Caco-2 (cell line): ENCODE results near the gene TFB2M. TPM values are rescaled to one million over a fixed set of nuclear protein-coding genes. Genes with fewer than 3 reads are reported as not detected.

Experiments
- BruUV-seq: library from RNA; stranded (reverse); fragments of 400-500 nt; replicated peaks from 2 replicates; lab custom pipeline; 2021; lab: Mats Ljungman, UMichigan
- CTCF ChIA-PET: fragments of 300-600 bp; sonication (Branson Sonifier 250); formaldehyde crosslinking; loops from one replicate; lab custom pipeline; 2022; ENCODE audit warnings: antibody characterized with exemption; lab: Charles Lee
- POLR2A ChIA-PET: fragments of 300-600 bp; sonication (Branson Sonifier 250); formaldehyde crosslinking; loops from one replicate; lab custom pipeline; 2022; ENCODE audit warnings: antibody characterized with exemption; lab: Charles Lee
- DNase-seq, 2 experiments: peaks; one replicate each; pipeline versions ENCODE4 v3.0.0 to v3.0.0-alpha.2; 2020 to 2022
- H3K27me3 ChIP-seq: replicated peaks from 2 replicates; pipeline ENCODE4 v1.6.0; 2011; ENCODE audit warnings: low read length; ENCODE audit not compliant: control insufficient read depth, insufficient read depth
- H3K36me3 ChIP-seq: 2 replicates; pipeline ENCODE4 v1.5.1; 2011; ENCODE audit warnings: low read length; ENCODE audit not compliant: control insufficient read depth, insufficient read depth
- H3K4me1 ChIP-seq: fragments of 250-450 bp; sonication (Bioruptor Pico); 2 replicates; pipeline ENCODE4 v1.5.1; 2020; ENCODE audit warnings: mild to moderate bottlenecking
- H3K4me3 ChIP-seq: 2 replicates; pipeline ENCODE4 v1.5.1; 2011; ENCODE audit warnings: low read depth, mild to moderate bottlenecking, control low read depth, low read length
- H3K9me3 ChIP-seq: fragments of 250-450 bp; sonication (Bioruptor Pico); 2 replicates; pipeline ENCODE4 v1.5.1; 2020; ENCODE audit warnings: mild to moderate bottlenecking, moderate library complexity
- H3K27ac Mint-ChIP-seq: one replicate; pipeline ENCODE4 v1.8.0; 2022; ENCODE audit warnings: mixed read lengths; ENCODE audit not compliant: unreplicated experiment
- H3K27me3 Mint-ChIP-seq: one replicate; pipeline ENCODE4 v1.8.0; 2022; ENCODE audit warnings: mixed read lengths; ENCODE audit not compliant: insufficient read depth, unreplicated experiment
- H3K36me3 Mint-ChIP-seq: one replicate; pipeline ENCODE4 v1.8.0; 2022; ENCODE audit warnings: mild to moderate bottlenecking, mixed read lengths; ENCODE audit not compliant: insufficient read depth, unreplicated experiment
- H3K4me1 Mint-ChIP-seq: one replicate; pipeline ENCODE4 v1.8.0; 2022; ENCODE audit warnings: low read depth, mixed read lengths; ENCODE audit not compliant: unreplicated experiment
- H3K4me3 Mint-ChIP-seq: one replicate; pipeline ENCODE4 v1.8.0; 2022; ENCODE audit warnings: mild to moderate bottlenecking, moderate library complexity, mixed read lengths; ENCODE audit not compliant: unreplicated experiment
- H3K9me3 Mint-ChIP-seq: one replicate; pipeline ENCODE4 v1.8.0; 2022; ENCODE audit warnings: mixed read lengths; ENCODE audit not compliant: unreplicated experiment
- CTCF ChIP-seq, 2 experiments: fragments of 200-600 bp in 1 of 2; IDR thresholded peaks; 1 replicate in 1 of 2; 2 replicates in 1 of 2; pipeline versions ENCODE4 v1.5.1 to v1.8.0; 2011 to 2022; ENCODE audit warnings: antibody characterized with exemption in 1 of 2, control low read depth in 1 of 2, inconsistent platforms in 1 of 2, low read depth in 1 of 2, low read length in 1 of 2, mild to moderate bottlenecking in 1 of 2, moderate library complexity in 1 of 2; ENCODE audit not compliant: insufficient read depth in 1 of 2, severe bottlenecking in 1 of 2, unreplicated experiment in 1 of 2
- intact Hi-C: fragments of 100-400 bp; cut with micrococcal nuclease; formaldehyde crosslinking; loops from one replicate; pipeline ENCODE4 v1.10.0; 2022; ENCODE audit not compliant: unreplicated experiment
- total RNA-seq: library from RNA; stranded (reverse); gene quantifications from 2 replicates; pipeline ENCODE4 v1.2.3, GENCODE V29; 2022

The TFB2M gene
- total RNA-seq, 1 experiment from 2014 or later, result 23.9 TPM

- H3K36me3 ChIP-seq, result no peaks in the 10 kb centered on the region
- no TSS peak for BruUV-seq
These were observed 50.6 kb downstream of the TFB2M start for GRCh38 chr1:246515390-246516005.

GRCh38 chr1:246513619-246514343 lies 52.3 kb downstream of the TFB2M start:
- ChIA-PET CTCF (no interaction called here), POLR2A (no interaction called here)
- Histone ChIP-seq H3K9me3 (peaks cover 18% of the 10 kb centered on the region), H3K4me3 (no peak overlapping the region), H3K27me3 (no peaks in the 10 kb centered on the region), H3K4me1 (no peaks in the 10 kb centered on the region), H3K36me3 (no peaks in the 10 kb centered on the region)
- Mint-ChIP-seq H3K36me3 (no peaks in the 10 kb centered on the region), H3K27ac (no peak overlapping the region), H3K9me3 (no peaks in the 10 kb centered on the region), H3K27me3 (no peaks in the 10 kb centered on the region), H3K4me1 (no peaks in the 10 kb centered on the region), H3K4me3 (no peak overlapping the region)
- intact Hi-C loops, result no loop called here
- TF ChIP-seq CTCF (IDR thresholded peaks at IDR 0.05; ENCODE audit: insufficient read depth in 1 of 2, low read depth in 1 of 2, low read length in 1 of 2, severe bottlenecking in 1 of 2, unreplicated experiment in 1 of 2), result no peak
- BruUV-seq, result no TSS peak
- no peak for DNase-seq

More at GRCh38 chr1:246515390-246516005, 50.6 kb downstream of the TFB2M start:
- Mint-ChIP-seq H3K9me3 (no peaks in the 10 kb centered on the region), H3K36me3 (no peaks in the 10 kb centered on the region), H3K27ac (no peak overlapping the region), H3K4me1 (no peaks in the 10 kb centered on the region), H3K4me3 (no peak overlapping the region), H3K27me3 (no peaks in the 10 kb centered on the region)
- Histone ChIP-seq H3K9me3 (peaks cover 18% of the 10 kb centered on the region), H3K4me1 (no peaks in the 10 kb centered on the region), H3K4me3 (no peak overlapping the region), H3K27me3 (no peaks in the 10 kb centered on the region)
- CTCF ChIA-PET, result no interaction called here
- DNase-seq, result no peak
- TF ChIP-seq CTCF (IDR thresholded peaks at IDR 0.05; ENCODE audit: insufficient read depth in 1 of 2, low read depth in 1 of 2, low read length in 1 of 2, severe bottlenecking in 1 of 2, unreplicated experiment in 1 of 2), result no peak
- intact Hi-C loops, result no loop called here
- POLR2A ChIA-PET, result no interaction called here

- no peaks in the 10 kb centered on the region; the same call in 1 of the 2 replicates for H3K4me1 ChIP-seq
- Mint-ChIP-seq H3K4me1 (no peaks in the 10 kb centered on the region), H3K27me3 (no peaks in the 10 kb centered on the region), H3K27ac (no peak overlapping the region), H3K4me3 (no peak overlapping the region), H3K9me3 (no peaks in the 10 kb centered on the region), H3K36me3 (no peaks in the 10 kb centered on the region)
- intact Hi-C loops, result no loop called here
- DNase-seq, result no peak
- BruUV-seq, result no TSS peak
- TF ChIP-seq CTCF (IDR thresholded peaks at IDR 0.05; ENCODE audit: insufficient read depth in 1 of 2, low read depth in 1 of 2, low read length in 1 of 2, severe bottlenecking in 1 of 2, unreplicated experiment in 1 of 2), result no peak
- CTCF ChIA-PET, result no interaction called here
- no peaks in the 10 kb centered on the region for H3K36me3 ChIP-seq
- no peak overlapping the region for H3K4me3 ChIP-seq
- POLR2A ChIA-PET, result no interaction called here
- H3K27me3 ChIP-seq, result no peaks in the 10 kb centered on the region
- H3K9me3 ChIP-seq, result peaks cover 18% of the 10 kb centered on the region
These were observed 53.0 kb downstream of the TFB2M start for GRCh38 chr1:246513041-246513440.
